EL (cell line): ENCODE data around the gene HMGN5.

Experiments
- DNase-seq: peaks from one replicate; pipeline ENCODE4 v3.0.0-alpha.2; 2016

The HMGN5 gene

GRCh38 chrX:81201671-81202455, at the start of gene HMGN5, which contains the start of gene SH3BGRL:
TSS of gene HMGN5 (minus strand) at chrX:81201913. CDS start at chrX:81121549, 80,364 bp downstream.
TSS of gene SH3BGRL (plus strand) at chrX:81202102. CDS start at chrX:81202201, 99 bp downstream.
- peak; percentile 85 for DNase-seq

- no peak for DNase-seq
Measured at GRCh38 chrX:81241753-81242152, 40.0 kb upstream of the HMGN5 start.

GRCh38 chrX:81240701-81241331, 39.1 kb upstream of the HMGN5 start:
- DNase-seq, result no peak

GRCh38 chrX:81238166-81238565, 36.5 kb upstream of the HMGN5 start:
- no peak for DNase-seq

GRCh38 chrX:81237516-81237915, 35.8 kb upstream of the HMGN5 start:
- DNase-seq, result no peak

- DNase-seq, result no peak
Measured at GRCh38 chrX:81232218-81232617, 30.5 kb upstream of the HMGN5 start.

- no peak for DNase-seq
Measured at GRCh38 chrX:81231476-81231875, 29.8 kb upstream of the HMGN5 start.

- DNase-seq, result no peak
Measured at GRCh38 chrX:81229901-81230300, 28.2 kb upstream of the HMGN5 start.

- DNase-seq, result no peak
Measured at GRCh38 chrX:81229229-81229628, 27.5 kb upstream of the HMGN5 start.

- no peak for DNase-seq
Measured at GRCh38 chrX:81215685-81216084, 14.0 kb upstream of the HMGN5 start.

GRCh38 chrX:81208916-81209315, 7.2 kb upstream of the HMGN5 start:
- no peak for DNase-seq

GRCh38 chrX:81206476-81206875, 4.8 kb upstream of the HMGN5 start:
- no peak for DNase-seq

GRCh38 chrX:81205551-81205950, 3.8 kb upstream of the HMGN5 start:
- no peak for DNase-seq

- no peak for DNase-seq
Measured at GRCh38 chrX:81202943-81203342, 1.2 kb upstream of the HMGN5 start.

GRCh38 chrX:81202456-81202819, 725 bp upstream of the HMGN5 start:
- no peak for DNase-seq

- peak; percentile 2 for DNase-seq
Measured at GRCh38 chrX:81201071-81201470, 642 bp downstream of the HMGN5 start.

GRCh38 chrX:81195712-81196111, 6.0 kb downstream of the HMGN5 start:
- DNase-seq, result peak; percentile 50

GRCh38 chrX:81195259-81195658, 6.5 kb downstream of the HMGN5 start:
- DNase-seq, result no peak

- peak; percentile 6 for DNase-seq
Measured at GRCh38 chrX:81174286-81174685, 27.4 kb downstream of the HMGN5 start.

GRCh38 chrX:81168391-81168790, 33.3 kb downstream of the HMGN5 start:
- no peak for DNase-seq

- peak; percentile 87 for DNase-seq
Measured at GRCh38 chrX:81121513-81122363, 80.0 kb downstream of the HMGN5 start.

- peak; percentile 48 for DNase-seq
Measured at GRCh38 chrX:81120936-81121371, 80.8 kb downstream of the HMGN5 start.

- DNase-seq, result peak; percentile 0
Measured at GRCh38 chrX:81120258-81120935, 81.3 kb downstream of the HMGN5 start.
